Ovary (tissue), 9 donors: ENCODE results near the gene CHAD. TPM values are rescaled to one million over a fixed set of nuclear protein-coding genes. Genes with fewer than 3 reads are reported as not detected.

ENCODE experiments used
- DNase-seq, 5 donors: peaks; one replicate each; pipeline ENCODE4 v3.0.0-alpha.2; 2019 to 2020
- H3K27ac ChIP-seq, 2 donors: fragments of 200-600 bp; one replicate each; pipeline versions ENCODE4 v1.5.1 to v1.8.0; 2019 to 2022
- H3K27me3 ChIP-seq: fragments of 200-600 bp; one replicate; pipeline ENCODE4 v1.8.0; 2022
- H3K36me3 ChIP-seq: fragments of 200-600 bp; sonication (generic); one replicate; pipeline ENCODE4 v1.5.1; 2019
- H3K4me1 ChIP-seq: one replicate; pipeline ENCODE4 v1.8.1; 2013; ENCODE audit warnings: mild to moderate bottlenecking, moderate library complexity; ENCODE audit not compliant: insufficient read depth
- H3K4me3 ChIP-seq: fragments of 200-600 bp; sonication (generic); one replicate; pipeline ENCODE4 v1.5.1; 2017
- H3K9me3 ChIP-seq, 2 donors: fragments of 200-600 bp in 1 of 2; sonication (generic) in 1 of 2; one replicate each; pipeline versions ENCODE4 v1.5.1 to v1.8.1; 2013 to 2019; ENCODE audit warnings: mild to moderate bottlenecking in 1 of 2, moderate library complexity in 1 of 2
- CTCF ChIP-seq, 3 donors: fragments of 450-650 bp in 2 of 3; fragments of 200-600 bp in 1 of 3; IDR thresholded peaks; one replicate each; pipeline versions ENCODE4 v1.5.1 to v1.8.0; 2016 to 2022; ENCODE audit warnings: antibody characterized with exemption in 3 of 3, mild to moderate bottlenecking in 1 of 3
- EP300 ChIP-seq: sonication (generic); formaldehyde crosslinking; IDR thresholded peaks from one replicate; pipeline ENCODE4 v1.6.1; 2017; ENCODE audit warnings: antibody characterized with exemption
- POLR2A ChIP-seq: fragments of 450-650 bp; IDR thresholded peaks from one replicate; pipeline ENCODE4 v1.6.1; 2017; ENCODE audit warnings: antibody characterized with exemption, mild to moderate bottlenecking, moderate library complexity
- WGBS, 3 donors: extraction: QIAGEN DNeasy Blood & Tissue Kit in 1 of 3; methylation state at CpG; one replicate each; pipeline versions ENCODE4 v1.1.5 to v1.1.7; 2013 to 2017; 5-methylcytosine and 5-hydroxymethylcytosine counted together
- intact Hi-C, 4 donors: fragments of 100-400 bp; cut with DNase I; formaldehyde crosslinking; loops; one replicate each; pipeline versions ENCODE4 v1.11.0 to v1.15.1; 2022 to 2023
- polyA plus RNA-seq, 2 donors: library from polyadenylated mRNA; stranded (reverse); fragments of 200-250 nt in 1 of 2; fragments of 350-450 nt in 1 of 2; fragmentation: Illumina TruSeq in 1 of 2; extraction: RNeasy Lipid Tissue Mini Kit (QIAGEN cat#74804) in 1 of 2; gene quantifications; one replicate each; pipeline ENCODE4 v1.2.3, GENCODE V29; 2013 to 2014
- total RNA-seq, 7 donors: library from RNA; depleted of rRNA in 2 of 7; stranded (reverse); fragments of >200 nt in 2 of 7; fragmentation: NEBNext Ultra II Directional in 3 of 7; extraction: Animal tissue kit (Norgen Biotek cat#: 25700) in 3 of 7; gene quantifications; one replicate each; pipeline versions ENCODE4 v1.1.0 to v1.2.4, GENCODE V29; 2016 to 2023
- donor health status: DM: no; HTN: no; CAD: no; lungs with moderate emphysema.
- donor health status: DM: no; HTN: no; CAD: no.
- donor health status: Bipolar disorder and iron deficiency.
- donor health status: DM: yes; HTN: yes; CAD: no.
- donor health status: DM: no; HTN: no; CAD: no.
- donor health status: DM: yes; HTN: yes; CAD: no.

The CHAD gene
- total and polyA plus RNA-seq, 9 donors, result 0.18 to 2.5 (median 0.46) TPM; not detected in 1

GRCh38 chr17:50467855-50468303, 801 bp downstream of the CHAD start:
- H3K4me1 ChIP-seq, result peaks cover 4% of the 10 kb centered on the region
- no peak for TF ChIP-seq POLR2A
- no peak for TF ChIP-seq EP300
- TF ChIP-seq CTCF (IDR thresholded peaks at IDR 0.05), result no peak
- no peaks in the 10 kb centered on the region for H3K9me3 ChIP-seq
- intact Hi-C loops, result loop anchor here in 1 of 4 donors (5.0 kb wide), 2 partner anchors 41 to 106 kb away; partner anchors contain the start of gene ACSF2
- no peaks in the 10 kb centered on the region for H3K27me3 ChIP-seq
- no peak for DNase-seq
- H3K36me3 ChIP-seq, result no peaks in the 10 kb centered on the region
- H3K4me3 ChIP-seq, result no peak overlapping the region
- 34 to 61% (median 47%) methylated on average over 12 to 13 of the region's 13 CpGs for WGBS, 3 donors
- H3K27ac ChIP-seq, result no peak overlapping the region

GRCh38 chr17:50467114-50467854, 1.4 kb downstream of the CHAD start:
- peaks cover 4% of the 10 kb centered on the region for H3K4me1 ChIP-seq
- WGBS, 3 donors, result 87 to 94% (median 89%) methylated on average over 7 of the region's 7 CpGs
- H3K9me3 ChIP-seq, result no peaks in the 10 kb centered on the region
- DNase-seq, result no peak
- intact Hi-C loops, result loop anchor here in 1 of 4 donors (5.0 kb wide), 2 partner anchors 40 to 105 kb away; partner anchors contain the start of gene ACSF2
- TF ChIP-seq EP300, result no peak
- no peak for TF ChIP-seq POLR2A
- TF ChIP-seq CTCF (IDR thresholded peaks at IDR 0.05), result no peak
- H3K27me3 ChIP-seq, result no peaks in the 10 kb centered on the region
- no peak overlapping the region for H3K27ac ChIP-seq
- H3K4me3 ChIP-seq, result no peak overlapping the region
- H3K36me3 ChIP-seq, result no peaks in the 10 kb centered on the region

- Histone ChIP-seq H3K27me3 (no peaks in the 10 kb centered on the region), H3K9me3 (no peaks in the 10 kb centered on the region), H3K4me3 (no peak overlapping the region), H3K27ac (no peak overlapping the region), H3K36me3 (no peaks in the 10 kb centered on the region), H3K4me1 (peaks cover 4% of the 10 kb centered on the region)
- 88 to 93% (median 91%) methylated on average over 9 of the region's 9 CpGs for whole genome bisulfite sequencing, 3 donors
- intact Hi-C loops, result loop anchor here in 1 of 4 donors (5.0 kb wide), 2 partner anchors 39 to 104 kb away; partner anchors contain the start of gene ACSF2
- no peak for DNase-seq
- TF ChIP-seq POLR2A (no peak), CTCF (IDR thresholded peaks at IDR 0.05) (no peak)
Measured at GRCh38 chr17:50466371-50467113, 2.1 kb downstream of the CHAD start.

- Histone ChIP-seq H3K4me3 (no peak overlapping the region), H3K27me3 (no peaks in the 10 kb centered on the region), H3K36me3 (no peaks in the 10 kb centered on the region), H3K27ac (no peak overlapping the region), H3K4me1 (peaks cover 4% of the 10 kb centered on the region), H3K9me3 (no peaks in the 10 kb centered on the region)
- TF ChIP-seq EP300 (no peak), POLR2A (no peak), CTCF (IDR thresholded peaks at IDR 0.05) (no peak)
- intact Hi-C loops, result loop anchor here in 1 of 4 donors (5.0 kb wide), 2 partner anchors 38 to 103 kb away; partner anchors contain the start of gene ACSF2
- 93 to 95% (median 94%) methylated on average over 9 of the region's 9 CpGs for WGBS, 3 donors
- no peak for DNase-seq
Measured at GRCh38 chr17:50465635-50466034, 3.0 kb downstream of the CHAD start.
